ENCODE measurements around the gene NALCN. TPM values are rescaled to one million over a fixed set of nuclear protein-coding genes. Genes with fewer than 3 reads are reported as not detected.

NALCN gene
- total RNA-seq, 2 experiments from 2014 or later, result not detected

DNA sequence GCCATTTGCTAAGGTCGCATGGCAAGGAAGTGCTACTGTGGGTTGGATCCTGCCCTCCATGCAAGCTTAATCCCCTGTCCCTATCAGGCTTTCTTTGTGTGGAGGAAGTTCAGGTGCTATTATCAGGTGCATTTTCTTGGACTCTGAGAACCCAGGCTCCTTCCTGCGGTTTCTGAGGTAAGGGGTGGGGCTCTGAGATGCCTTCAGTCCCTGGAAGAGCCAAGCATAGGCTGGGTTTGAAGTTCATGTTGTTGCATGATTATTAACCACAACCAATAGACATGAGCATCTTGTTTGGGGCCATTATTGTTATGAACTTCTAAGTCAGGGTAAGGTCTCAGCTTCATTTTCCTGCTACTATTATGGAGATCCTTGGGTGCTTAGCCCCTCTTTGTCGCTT is 109.5 kb downstream of the NALCN start:
- Mint-ChIP-seq H3K9me3 (peaks cover 3% of the 10 kb centered on the region), H3K27me3 (peaks cover 10% of the 10 kb centered on the region), H3K4me1 (ENCODE audit: low read depth) (no peaks in the 10 kb centered on the region), H3K4me3 (no peak overlapping the region), H3K36me3 (ENCODE audit: low read depth) (no peaks in the 10 kb centered on the region), H3K27ac (no peak overlapping the region)
- ATAC-seq (ENCODE audit: poor library complexity), result no peak
- Histone ChIP-seq H3K36me3 (ENCODE audit: insufficient read depth, low read length) (no peaks in the 10 kb centered on the region), H3K4me1 (ENCODE audit: insufficient read depth, low read length) (no peaks in the 10 kb centered on the region), H3K27ac (ENCODE audit: low read depth in 1 of 2, low read length in 2 of 2) (no peak overlapping the region), H3K9me3 (ENCODE audit: control insufficient read depth in 1 of 2, insufficient read depth in 1 of 2, low read length in 2 of 2) (peaks cover 0 to 5% of the 10 kb centered on the region in 2 experiments), H3K4me3 (ENCODE audit: low read length) (no peak overlapping the region), H3K27me3 (ENCODE audit: control insufficient read depth in 1 of 2, insufficient read depth in 2 of 2, low read length in 2 of 2) (no peaks in the 10 kb centered on the region)
- no peak for TF ChIP-seq CTCF (IDR thresholded peaks at IDR 0.05)
- intact Hi-C loops (cut with DNase I, micrococcal nuclease), result no loop called here
- POLR2A ChIA-PET, result no interaction called here
- CTCF ChIA-PET, result no interaction called here
- no peak for DNase-seq

- no peak overlapping the region for H3K27ac Mint-ChIP-seq
- no peak for TF ChIP-seq CTCF (IDR thresholded peaks at IDR 0.05)
- peaks cover 3% of the 10 kb centered on the region for H3K9me3 Mint-ChIP-seq
- CTCF ChIA-PET, result no interaction called here
- peaks cover 10% of the 10 kb centered on the region for H3K27me3 Mint-ChIP-seq
- no peaks in the 10 kb centered on the region for H3K36me3 Mint-ChIP-seq (ENCODE audit: low read depth)
- Histone ChIP-seq H3K27ac (ENCODE audit: low read depth in 1 of 2, low read length in 2 of 2) (no peak overlapping the region), H3K4me3 (ENCODE audit: low read length) (no peak overlapping the region), H3K36me3 (ENCODE audit: insufficient read depth, low read length) (no peaks in the 10 kb centered on the region), H3K27me3 (ENCODE audit: control insufficient read depth in 1 of 2, insufficient read depth in 2 of 2, low read length in 2 of 2) (no peaks in the 10 kb centered on the region), H3K4me1 (ENCODE audit: insufficient read depth, low read length) (no peaks in the 10 kb centered on the region), H3K9me3 (ENCODE audit: control insufficient read depth in 1 of 2, insufficient read depth in 1 of 2, low read length in 2 of 2) (peaks cover 0 to 5% of the 10 kb centered on the region in 2 experiments)
- DNase-seq (no peak), ATAC-seq (ENCODE audit: poor library complexity) (no peak)
- POLR2A ChIA-PET, result no interaction called here
- H3K4me1 Mint-ChIP-seq (ENCODE audit: low read depth), result no peaks in the 10 kb centered on the region
- intact Hi-C loops (cut with DNase I, micrococcal nuclease), result no loop called here
- H3K4me3 Mint-ChIP-seq, result no peak overlapping the region
Measured at GRCh38 chr13:101305981-101306411, 110.3 kb downstream of the NALCN start.

DNA sequence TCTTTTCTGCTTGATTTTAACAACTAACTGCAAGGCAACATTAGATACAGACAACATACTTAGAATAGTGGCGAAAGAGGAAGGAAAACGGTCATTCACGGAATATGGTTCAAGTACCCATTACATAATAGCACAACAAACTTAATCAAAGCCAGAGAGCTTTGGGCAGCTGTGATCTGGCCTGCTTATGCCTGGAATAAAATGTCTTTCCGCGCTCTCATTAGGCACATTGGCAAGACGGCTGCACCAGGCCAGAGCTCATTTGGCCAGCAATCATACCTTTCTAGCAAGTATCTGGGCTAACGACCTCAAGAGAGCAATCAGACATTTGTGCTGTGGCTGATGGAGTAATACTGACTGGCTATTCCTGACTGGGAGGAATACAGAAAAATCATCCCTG is 112.8 kb downstream of the NALCN start:
- Histone ChIP-seq H3K27ac (ENCODE audit: low read depth in 1 of 2, low read length in 2 of 2) (no peak overlapping the region), H3K4me1 (ENCODE audit: insufficient read depth, low read length) (no peaks in the 10 kb centered on the region), H3K4me3 (ENCODE audit: low read length) (no peak overlapping the region), H3K27me3 (ENCODE audit: control insufficient read depth in 1 of 2, insufficient read depth in 2 of 2, low read length in 2 of 2) (no peaks in the 10 kb centered on the region), H3K9me3 (ENCODE audit: control insufficient read depth in 1 of 2, insufficient read depth in 1 of 2, low read length in 2 of 2) (peaks cover 0 to 5% of the 10 kb centered on the region in 2 experiments), H3K36me3 (ENCODE audit: insufficient read depth, low read length) (no peaks in the 10 kb centered on the region)
- ATAC-seq (ENCODE audit: poor library complexity), result no peak
- DNase-seq, result no peak
- no peaks in the 10 kb centered on the region for H3K36me3 Mint-ChIP-seq (ENCODE audit: low read depth)
- no peak overlapping the region for H3K4me3 Mint-ChIP-seq
- TF ChIP-seq CTCF (IDR thresholded peaks at IDR 0.05), result no peak
- H3K27me3 Mint-ChIP-seq, result peaks cover 10% of the 10 kb centered on the region
- no peaks in the 10 kb centered on the region for H3K4me1 Mint-ChIP-seq (ENCODE audit: low read depth)
- peaks cover 3% of the 10 kb centered on the region for H3K9me3 Mint-ChIP-seq
- no peak overlapping the region for H3K27ac Mint-ChIP-seq
- CTCF ChIA-PET, result no interaction called here
- POLR2A ChIA-PET, result no interaction called here
- intact Hi-C loops (cut with DNase I, micrococcal nuclease), result no loop called here
